ENCODE measurements around the gene DECR2. TPM values are rescaled to one million over a fixed set of nuclear protein-coding genes. Genes with fewer than 3 reads are reported as not detected.
A peak's percentile ranks its signal among the peaks of the same experiment; 100 is the strongest.

DECR2 gene
- total and polyA plus RNA-seq, 2 of the 13 experiments (the other 11 are each of a cell fraction or from before 2014, with no cell fraction given): 36.3 to 44.6 TPM

GRCh38 chr16:359067-359763 is 42.5 kb upstream of the DECR2 start (continued):
- no peak for TF ChIP-seq ZFP91 (CRISPR knock-in tag; IDR thresholded peaks at IDR 0.05; ENCODE audit: borderline replicate concordance)
- TF ChIP-seq ZNF703 (CRISPR knock-in tag; IDR thresholded peaks at IDR 0.05; ENCODE audit: borderline replicate concordance): no peak
- peak; percentile 54; the same call in 1 of the 2 replicates for TF ChIP-seq IKZF5 (CRISPR knock-in tag; IDR thresholded peaks at IDR 0.05)
- no peak for TF ChIP-seq ZBTB46 (CRISPR knock-in tag; IDR thresholded peaks at IDR 0.05; ENCODE audit: borderline replicate concordance)
- no peak for TF ChIP-seq ZNF343 (CRISPR knock-in tag; IDR thresholded peaks at IDR 0.05)
- TF ChIP-seq ZNF687 (CRISPR knock-in tag; IDR thresholded peaks at IDR 0.05): peak; percentile 97

All from HepG2 (cell line).